ENCODE data around the gene TLE7.

TLE7 gene

GRCh38 chr16:71409011-71409775 lies 32.7 kb downstream of the TLE7 start:
- no peak for DNase-seq

DNA sequence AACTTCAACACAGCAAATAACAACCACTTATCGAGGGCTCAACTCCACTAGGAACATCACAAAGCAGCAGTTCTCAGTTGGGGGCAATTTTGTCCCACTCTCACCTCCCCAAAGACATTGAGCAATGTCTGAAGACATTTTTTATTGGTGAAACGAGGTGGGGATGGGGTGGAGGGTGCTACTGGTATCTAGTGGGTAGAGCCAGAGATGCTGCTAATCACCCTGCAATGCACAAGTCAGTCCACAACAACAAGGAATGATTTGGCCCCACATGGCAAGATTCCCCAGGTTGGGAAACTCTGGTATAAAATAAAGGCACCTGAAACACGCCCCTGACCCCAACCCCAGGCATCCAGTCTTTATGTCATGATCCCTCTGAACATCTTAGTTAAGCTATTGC lies 33.3 kb downstream of the TLE7 start:
- no peak for DNase-seq

GRCh38 chr16:71407731-71408130 lies 34.1 kb downstream of the TLE7 start:
- no peak for DNase-seq

- DNase-seq = no peak
These were observed 35.1 kb downstream of the TLE7 start for GRCh38 chr16:71406724-71407123.

- no peak for DNase-seq
These were observed 35.5 kb downstream of the TLE7 start for GRCh38 chr16:71406316-71406715.

DNA sequence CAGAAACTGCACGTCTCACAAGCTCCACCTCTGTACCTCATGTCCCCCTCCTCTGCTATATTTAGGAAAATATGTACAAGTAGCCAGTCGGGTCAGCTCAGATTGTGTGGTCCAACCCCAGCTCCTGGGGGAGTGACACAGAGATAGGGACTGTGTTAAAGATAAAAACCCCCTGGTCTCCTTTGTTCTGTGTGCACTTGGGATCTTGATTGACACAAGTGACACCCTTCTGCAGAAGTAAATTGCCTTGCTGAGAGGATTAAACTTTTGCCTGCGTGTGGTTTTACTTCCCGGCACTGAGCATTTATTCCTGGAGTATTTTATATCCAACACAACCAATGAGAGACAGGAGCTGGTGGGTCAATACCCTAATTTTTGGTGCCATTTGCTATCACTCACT lies 37.5 kb downstream of the TLE7 start:
- no peak for DNase-seq

- DNase-seq = no peak
These were observed 39.2 kb downstream of the TLE7 start for GRCh38 chr16:71402674-71403073.

- DNase-seq = no peak
These were observed 39.8 kb downstream of the TLE7 start for GRCh38 chr16:71402007-71402406.

GRCh38 chr16:71399801-71400563 lies 41.9 kb downstream of the TLE7 start:
- no peak for DNase-seq

DNA sequence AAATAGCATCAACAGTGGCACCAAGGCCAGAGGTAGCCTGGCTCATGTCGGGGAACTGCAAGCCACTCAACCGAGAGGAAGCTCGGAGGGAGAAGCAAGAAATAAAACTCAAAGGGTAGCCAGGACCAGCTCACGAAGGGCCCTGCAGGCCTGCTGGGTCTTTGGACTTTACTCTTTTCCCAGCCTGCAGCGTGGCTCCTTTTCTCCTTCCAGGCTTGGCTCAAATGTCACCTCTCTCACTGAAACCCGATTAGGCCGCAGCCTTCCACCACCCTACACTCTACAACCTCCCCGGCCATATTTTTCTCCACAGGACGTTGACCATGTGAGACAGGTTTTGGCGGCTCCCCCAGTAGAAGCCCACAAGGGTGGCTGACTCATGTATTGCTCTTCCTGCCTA lies 45.3 kb downstream of the TLE7 start:
- DNase-seq = no peak

GRCh38 chr16:71389330-71389729 lies 52.5 kb downstream of the TLE7 start:
- no peak for DNase-seq

DNA sequence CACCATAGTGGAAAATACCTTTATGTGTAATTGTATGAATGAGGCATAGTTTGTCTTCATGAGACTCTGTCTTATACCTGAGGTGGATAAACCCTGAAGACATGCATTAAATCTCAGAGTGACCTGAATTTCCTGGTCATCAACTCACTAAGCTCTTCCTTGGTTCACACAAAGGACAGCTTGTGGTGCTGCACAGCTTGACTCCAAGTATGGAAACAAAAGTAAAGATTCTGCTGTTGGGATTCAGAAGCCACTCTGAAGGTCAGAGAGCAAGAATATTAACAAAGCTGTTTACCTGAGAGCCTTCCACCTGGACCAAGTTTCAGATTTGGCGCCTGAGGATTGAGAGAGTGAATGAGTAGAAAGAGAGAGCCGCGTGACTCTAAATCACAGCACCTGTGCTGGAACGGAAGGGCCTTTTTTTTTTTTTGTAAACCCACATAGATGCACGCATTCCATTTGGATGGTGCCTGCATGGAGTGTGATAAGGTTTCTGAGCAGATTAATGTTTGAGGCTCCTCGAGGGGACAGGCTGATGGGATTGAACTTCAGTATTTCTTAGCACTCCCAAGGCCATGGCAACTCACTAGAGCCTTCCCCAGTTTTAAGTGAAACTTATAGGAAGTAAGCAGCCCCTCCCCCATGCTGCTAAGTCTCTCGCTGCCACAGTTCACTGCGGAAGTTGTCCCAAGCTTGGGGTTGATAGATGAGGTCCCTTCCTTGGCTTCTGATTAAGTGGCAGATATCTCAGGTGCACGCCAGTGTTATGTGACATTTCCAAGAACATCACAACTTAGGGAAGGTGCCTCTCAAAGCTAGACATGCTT lies 54.6 kb downstream of the TLE7 start:
- DNase-seq = no peak

DNA sequence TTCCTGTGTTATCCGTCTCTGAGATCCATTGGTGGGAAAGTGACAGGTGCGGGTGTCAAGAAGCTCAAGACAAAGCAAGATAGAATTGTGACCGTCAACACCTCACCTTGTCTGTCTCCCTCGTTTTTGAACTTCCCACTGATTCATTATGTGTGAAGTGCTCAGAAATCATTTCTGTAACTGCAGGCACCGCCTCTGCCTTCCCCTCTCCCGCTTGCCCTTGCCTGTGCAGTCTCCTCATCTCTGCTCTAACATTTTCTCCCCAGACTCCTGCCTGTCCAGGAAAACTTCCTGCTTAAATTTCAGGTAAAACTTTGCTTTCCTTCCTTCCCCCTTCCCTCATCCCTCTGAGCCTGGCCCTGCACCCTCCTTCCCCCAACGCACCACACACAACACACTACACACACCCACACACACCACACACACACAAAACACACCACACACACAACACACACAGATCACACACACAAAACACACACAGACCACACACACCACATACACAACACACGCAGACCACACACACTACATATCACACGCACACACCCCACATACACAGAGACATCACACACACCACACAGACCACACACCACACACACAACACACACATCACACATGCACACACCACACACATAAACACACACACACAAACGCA lies 57.7 kb downstream of the TLE7 start:
- no peak for DNase-seq

GRCh38 chr16:71383054-71383773 lies 58.6 kb downstream of the TLE7 start:
- no peak for DNase-seq

DNA sequence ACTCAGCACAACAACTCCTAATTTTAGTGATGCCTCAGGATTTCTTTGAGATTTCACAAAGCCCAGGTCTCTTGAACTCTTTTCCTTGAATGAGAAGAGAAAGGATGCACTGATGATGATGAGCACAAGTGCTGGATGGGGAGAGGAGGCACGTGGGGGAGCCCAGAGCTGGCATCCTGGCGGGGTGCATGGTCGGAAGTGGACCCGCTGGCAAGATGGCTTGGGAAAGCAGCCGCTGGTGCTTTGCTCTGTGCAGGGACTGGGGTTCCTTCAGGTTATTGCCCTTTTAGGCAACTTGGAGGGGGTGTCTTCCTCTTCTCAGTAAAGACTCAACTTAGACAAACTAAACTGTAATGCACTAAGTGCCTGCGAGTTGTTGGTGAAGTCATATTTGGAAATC lies 61.0 kb downstream of the TLE7 start:
- DNase-seq = no peak

Data from activated effector memory CD4-positive, alpha-beta T cell treated with Interleukin-2 at 50 U/mL for 16 hours (primary cell).